Keratinocyte (primary cell): ENCODE data around the gene SBNO1. TPM values are rescaled to one million over a fixed set of nuclear protein-coding genes. Genes with fewer than 3 reads are reported as not detected.

Experiments used
- DNase-seq: peaks from one replicate; pipeline ENCODE4 v3.0.0-alpha.2; 2011; ENCODE audit warnings: low read depth, missing footprints, low spot score
- FAIRE-seq: peaks from 2 replicates; lab custom pipeline; 2011; peaks lifted over from hg19 to GRCh38; lab: Jason Lieb, UNC
- H2AFZ ChIP-seq: 2 replicates; pipeline ENCODE4 v1.6.0; 2012; ENCODE audit warnings: low read length, control low read depth, inconsistent platforms; ENCODE audit not compliant: control insufficient read depth
- H3K27ac ChIP-seq: 2 replicates; pipeline ENCODE4 v1.5.1; 2011; ENCODE audit warnings: low read length; ENCODE audit not compliant: control insufficient read depth, insufficient read depth
- H3K27me3 ChIP-seq: 3 replicates; pipeline ENCODE4 v1.6.0; 2011; ENCODE audit warnings: low read length; ENCODE audit not compliant: control insufficient read depth, insufficient read depth; ENCODE audit errors: extremely low read depth
- H3K36me3 ChIP-seq, 2 experiments: 2 replicates in 1 of 2; 3 replicates in 1 of 2; pipeline ENCODE4 v1.5.1; 2011; ENCODE audit warnings: low read length in 2 of 2, mild to moderate bottlenecking in 1 of 2; ENCODE audit not compliant: control insufficient read depth in 2 of 2, insufficient read depth in 2 of 2; ENCODE audit errors: extremely low read depth in 1 of 2
- H3K4me1 ChIP-seq: 3 replicates; pipeline ENCODE4 v1.5.1; 2011; ENCODE audit warnings: low read length; ENCODE audit not compliant: control insufficient read depth, insufficient read depth; ENCODE audit errors: extremely low read depth
- H3K4me2 ChIP-seq: 3 replicates; pipeline ENCODE4 v1.6.0; 2011; ENCODE audit warnings: low read depth, low read length; ENCODE audit not compliant: control insufficient read depth, insufficient read depth; ENCODE audit errors: extremely low read depth
- H3K4me3 ChIP-seq, 3 experiments: fragments of 200-600 bp in 1 of 3; sonication (generic) in 1 of 3; 2 replicates in 2 of 3; 3 replicates in 1 of 3; pipeline ENCODE4 v1.5.1; 2011 to 2016; ENCODE audit warnings: low read length in 3 of 3, mild to moderate bottlenecking in 3 of 3, control low read depth in 2 of 3, inconsistent platforms in 1 of 3, low read depth in 1 of 3, mixed read lengths in 1 of 3, mixed run types in 1 of 3, moderate library complexity in 1 of 3; ENCODE audit not compliant: control insufficient read depth in 2 of 3, insufficient read depth in 2 of 3; ENCODE audit errors: extremely low read depth in 1 of 3
- H3K79me2 ChIP-seq: 2 replicates; pipeline ENCODE4 v1.6.0; 2012; ENCODE audit warnings: low read length; ENCODE audit not compliant: control insufficient read depth, insufficient read depth
- H3K9ac ChIP-seq: 3 replicates; pipeline ENCODE4 v1.6.0; 2011; ENCODE audit warnings: low read length; ENCODE audit not compliant: control insufficient read depth, insufficient read depth; ENCODE audit errors: extremely low read depth
- H3K9me1 ChIP-seq: 3 replicates; pipeline ENCODE4 v1.6.0; 2011; ENCODE audit warnings: low read length; ENCODE audit not compliant: control insufficient read depth, insufficient read depth; ENCODE audit errors: extremely low read depth
- H3K9me3 ChIP-seq: 2 replicates; pipeline ENCODE4 v1.5.1; 2012; ENCODE audit warnings: low read depth, low read length; ENCODE audit not compliant: control insufficient read depth
- H4K20me1 ChIP-seq: 3 replicates; pipeline ENCODE4 v1.6.0; 2011; ENCODE audit warnings: low read length; ENCODE audit not compliant: control insufficient read depth, insufficient read depth; ENCODE audit errors: extremely low read depth
- CTCF ChIP-seq, 3 experiments: IDR thresholded peaks in 1 of 3; conservative IDR thresholded peaks in 1 of 3; optimal IDR thresholded peaks in 1 of 3; 2 replicates in 2 of 3; 3 replicates in 1 of 3; pipeline versions ENCODE3 to v1.5.1; 2011; ENCODE audit warnings: low read length in 3 of 3, mild to moderate bottlenecking in 3 of 3, moderate library complexity in 2 of 3, control low read depth in 1 of 3, inconsistent platforms in 1 of 3; ENCODE audit not compliant: insufficient read depth in 2 of 3; ENCODE audit errors: extremely low read depth in 1 of 3
- EZH2 ChIP-seq: IDR thresholded peaks from one replicate; pipeline ENCODE4 v1.6.1; 2012; ENCODE audit warnings: inconsistent platforms, mild to moderate bottlenecking, low read length, moderate library complexity
- dilution Hi-C: fragments of 300-500 bp; cut with MboI; formaldehyde crosslinking; loops from one replicate; pipeline ENCODE4 v1.7.0; 2020; ENCODE audit warnings: low sequenced_read_pairs; ENCODE audit not compliant: extremely low pct_ligation_motif_present
- polyA plus RNA-seq, 5 experiments: library from polyadenylated mRNA; depleted of rRNA in 3 of 5; stranded (reverse) in 3 of 5; stranded (forward) in 1 of 5; unstranded in 1 of 5; fragments of >200 nt; gene quantifications; 1 replicate in 1 of 5; 2 replicates in 3 of 5; 3 replicates in 1 of 5; pipeline versions ENCODE4 v1.2.1 to v1.2.3, GENCODE V29; 2011 to 2012; ENCODE audit warnings: missing spikeins in 2 of 5, low read depth in 1 of 5, low replicate concordance in 1 of 5

The SBNO1 gene
- polyA plus RNA-seq, 1 donor (not counting 4 experiments of a cell fraction or from before 2014, with no cell fraction given) = 18.4 TPM

GRCh38 chr12:123395236-123395635, 30.6 kb upstream of the SBNO1 start:
- Histone ChIP-seq H3K27ac (no peak overlapping the region), H3K9me1 (no peaks in the 10 kb centered on the region), H3K4me1 (peaks cover 8% of the 10 kb centered on the region), H3K4me3 (no peak overlapping the region), H2AFZ (no peak overlapping the region), H3K79me2 (peaks cover 74% of the 10 kb centered on the region), H3K4me2 (no peak overlapping the region), H4K20me1 (peaks cover 16% of the 10 kb centered on the region), H3K36me3 (peaks cover 41 to 45% of the 10 kb centered on the region in 2 experiments), H3K27me3 (no peaks in the 10 kb centered on the region), H3K9ac (no peak overlapping the region), H3K9me3 (no peaks in the 10 kb centered on the region)
- dilution Hi-C loops = no loop called here
- FAIRE-seq (no peak), DNase-seq (no peak)
- TF ChIP-seq EZH2 (no peak), CTCF (optimal IDR thresholded peaks at IDR 0.05 in 1 of 3, IDR thresholded peaks at IDR 0.05 in 1 of 3, conservative IDR thresholded peaks at IDR 0.05 in 1 of 3; ENCODE audit: extremely low read depth in 1 of 3, insufficient read depth in 2 of 3, low read length in 3 of 3) (no peak)

GRCh38 chr12:123393747-123394146, 29.1 kb upstream of the SBNO1 start:
- Histone ChIP-seq H3K36me3 (peaks cover 37 to 39% of the 10 kb centered on the region in 2 experiments), H3K27me3 (no peaks in the 10 kb centered on the region), H2AFZ (no peak overlapping the region), H3K9ac (no peak overlapping the region), H3K27ac (no peak overlapping the region), H3K4me1 (peaks cover 10% of the 10 kb centered on the region), H3K9me1 (no peaks in the 10 kb centered on the region), H3K4me2 (no peak overlapping the region), H4K20me1 (peaks cover 10% of the 10 kb centered on the region), H3K9me3 (no peaks in the 10 kb centered on the region), H3K79me2 (peaks cover 70% of the 10 kb centered on the region), H3K4me3 (no peak overlapping the region)
- TF ChIP-seq CTCF (optimal IDR thresholded peaks at IDR 0.05 in 1 of 3, IDR thresholded peaks at IDR 0.05 in 1 of 3, conservative IDR thresholded peaks at IDR 0.05 in 1 of 3; ENCODE audit: extremely low read depth in 1 of 3, insufficient read depth in 2 of 3, low read length in 3 of 3) (no peak), EZH2 (no peak)
- no peak for DNase-seq
- dilution Hi-C loops = no loop called here
- no peak for FAIRE-seq
